H54 (cell line): ENCODE measurements around the gene PCSK9.
"Not testable (repeated sequence)": the region's sequence is repeated elsewhere in the genome, so short reads cannot be mapped to it uniquely, and the experiment has no call there.

Experiments
- DNase-seq: peaks from one replicate; pipeline ENCODE4 v3.0.0; 2011; ENCODE audit warnings: low spot score, mixed read lengths; ENCODE audit not compliant: insufficient read length
- FAIRE-seq: peaks from 3 replicates; lab custom pipeline; 2011; peaks lifted over from hg19 to GRCh38; lab: Jason Lieb, UNC
- POLR2A ChIP-seq: IDR thresholded peaks from 2 replicates; pipeline ENCODE4 v1.6.1; 2011; ENCODE audit warnings: low read depth, mild to moderate bottlenecking, low read length

PCSK9 gene

DNA sequence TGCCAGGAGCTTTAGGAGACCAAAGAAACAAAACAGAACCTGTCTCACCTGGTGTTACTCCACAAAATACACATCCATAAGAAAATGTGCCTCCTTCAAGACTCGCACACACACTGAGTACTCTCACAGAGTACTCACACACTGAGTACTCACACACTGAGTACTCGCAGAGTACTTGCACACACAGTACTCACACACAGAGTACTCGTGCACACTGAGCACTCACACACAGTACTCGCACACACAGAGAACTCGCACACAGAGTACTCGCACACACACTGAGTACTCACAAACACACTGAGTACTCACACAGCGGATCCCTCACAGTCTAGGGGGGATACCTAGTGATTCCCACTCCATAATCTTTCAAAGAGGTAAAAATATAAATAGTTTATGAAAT, 40.3 kb downstream of the PCSK9 start:
- no peak for TF ChIP-seq POLR2A
- peak; percentile 20 for FAIRE-seq
- DNase-seq, result no peak

DNA sequence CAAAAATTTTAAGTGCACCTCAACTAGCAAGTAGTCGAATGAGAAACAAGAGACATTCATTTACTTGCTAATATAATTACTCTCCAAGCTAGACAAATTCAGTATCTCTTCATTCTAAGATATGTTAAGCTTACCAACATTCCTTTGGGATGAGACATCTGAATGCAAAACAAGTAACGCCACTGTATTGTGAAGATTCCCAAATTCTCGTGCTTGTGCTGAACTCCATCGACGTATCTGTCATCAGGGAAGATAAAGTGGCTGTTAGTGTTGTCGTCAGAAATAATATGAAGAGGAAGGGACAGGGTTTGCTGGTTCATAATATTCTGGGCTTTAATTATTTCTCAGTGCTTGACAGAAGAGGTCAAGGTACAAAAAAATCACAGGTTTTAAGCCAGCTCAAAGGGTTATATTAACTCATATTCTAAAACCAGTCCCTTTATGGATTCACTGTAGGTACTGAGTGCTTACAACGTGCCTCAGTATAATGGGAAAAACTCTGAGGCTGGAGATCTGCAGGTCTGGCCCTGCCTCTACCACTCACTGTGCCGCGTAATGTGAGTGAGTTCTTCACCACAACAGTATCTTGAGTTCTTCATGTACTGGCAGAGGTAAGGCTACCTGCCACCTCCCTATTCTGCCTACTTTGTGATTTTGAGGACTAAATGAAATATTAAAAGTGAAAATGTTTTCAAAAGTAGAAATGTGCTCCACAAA, 42.0 kb downstream of the PCSK9 start:
- no peak for TF ChIP-seq POLR2A
- DNase-seq (no peak), FAIRE-seq (peak; percentile 89)

DNA sequence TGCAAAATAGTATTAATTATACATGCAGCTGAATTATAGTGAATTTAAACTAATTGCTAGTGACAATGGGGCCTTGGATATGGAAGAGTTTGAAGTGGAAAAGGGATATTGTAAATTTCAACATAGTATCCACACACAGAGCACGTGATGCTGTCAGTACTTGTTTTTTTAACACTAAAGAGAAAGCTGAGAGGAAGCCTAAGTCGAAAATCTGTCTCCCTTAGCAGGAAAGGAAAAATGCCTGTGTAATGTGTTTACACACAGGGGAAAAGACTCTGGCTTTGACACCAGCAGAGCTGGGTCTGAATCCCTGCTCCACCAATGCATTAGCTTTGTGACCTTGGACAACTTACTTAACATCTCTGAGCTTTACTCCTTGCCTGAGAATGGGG, 42.6 kb downstream of the PCSK9 start:
- TF ChIP-seq POLR2A, result no peak
- DNase-seq, result no peak

GRCh38 chr1:55084257-55084656, 44.9 kb downstream of the PCSK9 start:
- TF ChIP-seq POLR2A, result no peak
- FAIRE-seq, result no peak
- no peak for DNase-seq

More for the DNA sequence above, 42.6 kb downstream of the PCSK9 start:
- FAIRE-seq, result no peak

GRCh38 chr1:55087439-55087838, 48.1 kb downstream of the PCSK9 start:
- FAIRE-seq, result no peak
- DNase-seq, result no peak
- TF ChIP-seq POLR2A, result no peak

DNA sequence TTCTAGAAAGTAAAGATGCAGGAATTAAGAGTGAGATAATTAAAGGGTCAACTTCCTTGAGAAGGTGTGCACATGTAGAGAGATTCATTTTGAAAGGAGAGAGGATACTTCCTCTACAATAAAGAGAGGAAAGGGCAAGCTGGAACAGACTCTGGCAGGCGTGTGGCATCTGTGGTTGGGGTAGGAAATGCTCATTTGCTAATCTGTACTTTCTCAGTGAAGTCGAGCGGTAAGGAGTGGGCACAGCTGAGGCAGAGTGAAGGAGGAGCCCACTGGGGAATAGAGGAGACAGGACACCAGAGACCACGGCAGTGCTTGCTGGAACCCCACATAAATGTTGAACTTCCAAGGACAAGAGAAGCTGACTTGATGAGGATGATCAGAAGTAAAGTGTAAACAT, 49.1 kb downstream of the PCSK9 start:
- DNase-seq (no peak), FAIRE-seq (no peak)
- no peak for TF ChIP-seq POLR2A

DNA sequence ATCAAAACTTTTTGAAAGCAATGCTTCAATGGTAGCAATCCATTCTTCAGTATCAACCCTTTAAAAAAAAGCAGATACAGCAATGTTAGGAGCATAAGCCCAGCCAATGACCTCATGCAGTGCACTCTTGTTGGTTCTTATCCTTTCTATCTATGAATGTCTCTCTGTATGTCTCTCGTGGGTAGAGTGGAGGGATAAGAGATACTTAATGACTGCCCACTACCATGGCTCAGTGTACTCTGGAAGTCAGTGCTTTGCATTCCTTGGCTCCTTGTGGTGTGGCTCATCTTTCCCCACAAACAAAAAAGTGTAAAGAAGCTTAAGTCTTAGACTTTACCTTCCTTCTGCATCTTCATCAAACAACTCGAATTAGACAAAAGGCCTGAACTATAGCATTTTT, 50.3 kb downstream of the PCSK9 start:
- DNase-seq, result no peak
- no peak for TF ChIP-seq POLR2A
- FAIRE-seq, result no peak

DNA sequence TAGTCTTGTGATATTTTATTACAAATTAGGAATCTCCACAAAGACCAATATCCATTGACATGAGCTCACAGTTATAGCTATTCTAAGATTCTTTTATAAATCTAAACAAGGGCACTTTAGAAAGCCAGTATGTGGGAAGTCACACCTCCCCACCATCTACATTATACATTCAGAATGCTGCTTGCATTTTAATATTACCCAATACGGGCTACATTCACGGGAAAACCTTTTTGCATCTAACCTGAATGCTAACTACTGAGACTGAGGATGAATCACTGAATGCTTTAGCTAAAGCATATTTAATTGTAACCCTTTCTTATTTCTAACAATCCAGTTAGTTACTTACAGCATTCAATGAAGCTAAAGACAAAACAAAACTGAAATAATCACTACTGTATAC, 53.1 kb downstream of the PCSK9 start:
- no peak for TF ChIP-seq POLR2A
- FAIRE-seq (no peak), DNase-seq (no peak)

- TF ChIP-seq POLR2A, result no peak
- FAIRE-seq (no peak), DNase-seq (no peak)
Observed at GRCh38 chr1:55095095-55095494, 55.7 kb downstream of the PCSK9 start.

GRCh38 chr1:55103891-55104290, 64.5 kb downstream of the PCSK9 start:
- no peak for TF ChIP-seq POLR2A
- DNase-seq (no peak), FAIRE-seq (no peak)

- TF ChIP-seq POLR2A, result no peak
- FAIRE-seq (no peak), DNase-seq (no peak)
Observed at GRCh38 chr1:55107101-55107500, 67.8 kb downstream of the PCSK9 start.

DNA sequence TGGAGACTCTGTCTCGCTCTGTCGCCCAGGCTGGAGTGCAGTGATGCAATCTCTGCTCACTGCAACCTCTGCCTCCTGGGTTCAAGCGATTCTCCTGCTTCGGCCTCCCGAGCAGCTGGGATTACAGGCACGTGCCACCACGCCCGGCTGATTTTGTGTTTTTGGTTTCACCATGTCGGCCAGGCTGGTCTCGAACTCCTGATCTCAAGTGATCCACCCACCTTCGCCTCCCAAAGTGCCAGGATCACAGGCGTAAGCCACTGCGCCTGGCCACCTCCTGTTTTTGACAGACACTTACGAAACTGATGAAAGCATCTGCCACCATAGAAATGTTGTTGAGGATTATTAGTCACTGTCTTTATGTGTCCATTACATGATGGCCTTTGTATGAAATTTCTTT, 69.7 kb downstream of the PCSK9 start:
- DNase-seq, FAIRE-seq: not testable (repeated sequence)
